H1 (cell line): ENCODE measurements around the gene SERPINA12. TPM values are rescaled to one million over a fixed set of nuclear protein-coding genes. Genes with fewer than 3 reads are reported as not detected.

ENCODE experiments used
- CTCF ChIA-PET: fragments of 300-600 bp; sonication (Branson Sonifier 250); formaldehyde crosslinking; loops from one replicate; lab custom pipeline; 2021; ENCODE audit not compliant: partially characterized antibody; lab: Charles Lee
- POLR2A ChIA-PET: fragments of 300-600 bp; sonication (Branson Sonifier 250); formaldehyde crosslinking; loops from one replicate; lab custom pipeline; 2021; ENCODE audit warnings: inconsistent platforms; ENCODE audit not compliant: partially characterized antibody; lab: Charles Lee
- DNase-seq, 2 experiments: peaks; one replicate each; pipeline versions ENCODE4 v3.0.0 to v3.0.0-alpha.2; 2010 to 2022; ENCODE audit warnings: low spot score in 2 of 2, low read depth in 1 of 2, mixed read lengths in 1 of 2
- FAIRE-seq: peaks from 2 replicates; lab custom pipeline; 2011; peaks lifted over from hg19 to GRCh38; lab: Jason Lieb, UNC
- H2AFZ ChIP-seq: 2 replicates; pipeline ENCODE4 v1.8.1; 2012; ENCODE audit warnings: low read length, inconsistent platforms
- H2AK5ac ChIP-seq: 2 replicates; pipeline ENCODE4 v1.6.1; 2013; ENCODE audit warnings: low read depth, low read length
- H2BK120ac ChIP-seq: replicated peaks from 2 replicates; pipeline ENCODE3; 2013; ENCODE audit warnings: low read depth, low read length, inconsistent platforms
- H2BK12ac ChIP-seq: 2 replicates; pipeline ENCODE4 v1.6.1; 2013; ENCODE audit warnings: low read depth, low read length
- H2BK15ac ChIP-seq: 2 replicates; pipeline ENCODE4 v1.6.1; 2013; ENCODE audit warnings: low read length
- H2BK20ac ChIP-seq: 2 replicates; pipeline ENCODE4 v1.6.1; 2013; ENCODE audit warnings: low read length
- H2BK5ac ChIP-seq: 2 replicates; pipeline ENCODE4 v1.6.1; 2013; ENCODE audit warnings: low read depth, low read length
- H3K14ac ChIP-seq: 2 replicates; pipeline ENCODE4 v1.6.1; 2013; ENCODE audit warnings: inconsistent platforms; ENCODE audit not compliant: insufficient read length
- H3K18ac ChIP-seq: 2 replicates; pipeline ENCODE4 v1.6.1; 2013; ENCODE audit warnings: low read length; ENCODE audit errors: extremely low read depth
- H3K23ac ChIP-seq: 2 replicates; pipeline ENCODE4 v1.6.1; 2013; ENCODE audit warnings: inconsistent platforms; ENCODE audit not compliant: insufficient read length
- H3K23me2 ChIP-seq: 2 replicates; pipeline ENCODE4 v1.6.1; 2013; ENCODE audit warnings: low read depth, low read length
- H3K27ac ChIP-seq: 2 replicates; pipeline ENCODE4 v1.6.1; 2011; ENCODE audit warnings: low read depth, low read length, inconsistent platforms
- H3K27me3 ChIP-seq, 4 experiments: replicated peaks in 1 of 4; 1 replicate in 1 of 4; 2 replicates in 3 of 4; pipeline versions ENCODE4 v1.6.1 to v1.8.1; 2011 to 2013; ENCODE audit warnings: low read length in 3 of 4, mild to moderate bottlenecking in 3 of 4, inconsistent platforms in 2 of 4, mixed read lengths in 2 of 4, moderate library complexity in 1 of 4; ENCODE audit not compliant: control insufficient read depth in 3 of 4, insufficient read depth in 3 of 4; ENCODE audit errors: extremely low read depth in 1 of 4
- H3K36me3 ChIP-seq, 4 experiments: 2 replicates each; pipeline versions ENCODE4 v1.6.1 to v1.8.1; 2011 to 2013; ENCODE audit warnings: mild to moderate bottlenecking in 4 of 4, low read length in 3 of 4, moderate library complexity in 2 of 4, control low read depth in 1 of 4, inconsistent platforms in 1 of 4; ENCODE audit not compliant: insufficient read depth in 4 of 4, control insufficient read depth in 2 of 4
- H3K4ac ChIP-seq: replicated peaks from 2 replicates; pipeline ENCODE3; 2013; ENCODE audit warnings: low read length, low read depth, mixed read lengths, inconsistent platforms; ENCODE audit not compliant: insufficient read length
- H3K4me1 ChIP-seq, 4 experiments: replicated peaks in 1 of 4; 1 replicate in 1 of 4; 2 replicates in 3 of 4; pipeline versions ENCODE4 v1.6.1 to v1.8.1; 2011 to 2013; ENCODE audit warnings: low read length in 3 of 4, inconsistent platforms in 2 of 4, mixed read lengths in 1 of 4; ENCODE audit not compliant: insufficient read depth in 4 of 4, control insufficient read depth in 3 of 4
- H3K4me2 ChIP-seq, 2 experiments: 2 replicates each; pipeline versions ENCODE4 v1.6.1 to v1.8.1; 2011 to 2013; ENCODE audit warnings: low read depth in 2 of 2, low read length in 2 of 2, control low read depth in 1 of 2, inconsistent platforms in 1 of 2, mild to moderate bottlenecking in 1 of 2; ENCODE audit not compliant: insufficient read depth in 1 of 2
- H3K4me3 ChIP-seq, 4 experiments: fragments of 200-600, 300-600 bp in 1 of 4; sonication (generic), shearing (Covaris generic), sonication (Bioruptor Twin) in 1 of 4; 2 replicates each; pipeline versions ENCODE4 v1.5.1 to v1.8.1; 2011 to 2016; ENCODE audit warnings: low read length in 4 of 4, low read depth in 3 of 4, control low read depth in 2 of 4, inconsistent platforms in 2 of 4, mild to moderate bottlenecking in 2 of 4, mixed read lengths in 1 of 4, moderate library complexity in 1 of 4; ENCODE audit not compliant: insufficient read depth in 2 of 4; ENCODE audit errors: extremely low read depth in 1 of 4
- H3K56ac ChIP-seq: replicated peaks from 2 replicates; pipeline ENCODE3; 2013; ENCODE audit warnings: low read depth, mild to moderate bottlenecking, mixed read lengths, low read length, inconsistent platforms; ENCODE audit not compliant: insufficient read length
- H3K79me1 ChIP-seq: 2 replicates; pipeline ENCODE4 v1.6.1; 2013; ENCODE audit warnings: low read depth, low read length, control low read depth
- H3K79me2 ChIP-seq, 2 experiments: 2 replicates each; pipeline versions ENCODE4 v1.6.1 to v1.8.1; 2012 to 2013; ENCODE audit warnings: low read length in 2 of 2, mild to moderate bottlenecking in 2 of 2, inconsistent platforms in 1 of 2; ENCODE audit not compliant: insufficient read depth in 2 of 2, control insufficient read depth in 1 of 2
- H3K9ac ChIP-seq, 4 experiments: replicated peaks in 1 of 4; 1 replicate in 1 of 4; 2 replicates in 3 of 4; pipeline versions ENCODE4 v1.6.1 to v1.8.1; 2011 to 2013; ENCODE audit warnings: low read depth in 3 of 4, low read length in 3 of 4, control low read depth in 2 of 4, mild to moderate bottlenecking in 2 of 4, moderate library complexity in 2 of 4, inconsistent platforms in 1 of 4; ENCODE audit errors: extremely low read depth in 1 of 4
- H3K9me3 ChIP-seq, 2 experiments: 2 replicates each; pipeline versions ENCODE4 v1.6.1 to v1.8.1; 2012 to 2013; ENCODE audit warnings: mild to moderate bottlenecking in 2 of 2, moderate library complexity in 2 of 2, control low read depth in 1 of 2, inconsistent platforms in 1 of 2, low read depth in 1 of 2, low read length in 1 of 2, mixed read lengths in 1 of 2; ENCODE audit not compliant: insufficient read depth in 2 of 2
- H4K20me1 ChIP-seq, 2 experiments: replicated peaks in 1 of 2; 2 replicates each; pipeline versions ENCODE3 to v1.8.1; 2011 to 2013; ENCODE audit warnings: inconsistent platforms in 2 of 2, low read length in 2 of 2, mild to moderate bottlenecking in 1 of 2; ENCODE audit not compliant: insufficient read depth in 2 of 2, control insufficient read depth in 1 of 2
- H4K5ac ChIP-seq: 2 replicates; pipeline ENCODE4 v1.6.1; 2013; ENCODE audit warnings: low read length, low read depth, mixed read lengths, inconsistent platforms; ENCODE audit not compliant: insufficient read length
- H4K8ac ChIP-seq: 2 replicates; pipeline ENCODE4 v1.8.0; 2013; ENCODE audit warnings: mild to moderate bottlenecking, moderate library complexity, low read length, inconsistent platforms; ENCODE audit not compliant: insufficient read depth; ENCODE audit errors: extremely low read depth
- H4K91ac ChIP-seq: replicated peaks from 2 replicates; pipeline ENCODE3; 2013; ENCODE audit warnings: low read length, mixed read lengths, inconsistent platforms; ENCODE audit not compliant: insufficient read length
- CBX5 ChIP-seq: fragments of 300-800, 300-1000 bp; sonication (generic); IDR thresholded peaks from 2 replicates; pipeline ENCODE4 v1.7.1; 2016; ENCODE audit warnings: antibody characterized with exemption, low read length, low read depth
- CEBPB ChIP-seq: IDR thresholded peaks from 2 replicates; pipeline ENCODE4 v1.6.1; 2012; ENCODE audit warnings: low read depth, low read length
- CHD1 ChIP-seq: IDR thresholded peaks from 2 replicates; pipeline ENCODE4 v1.6.1; 2012; ENCODE audit warnings: low read depth, low read length, improper control_type of control experiment
- POLR2AphosphoS5 ChIP-seq: IDR thresholded peaks from 2 replicates; pipeline ENCODE4 v1.6.1; 2011; ENCODE audit warnings: low read depth, low read length
- SAP30 ChIP-seq: fragments of 300-600 bp; sonication (generic); IDR thresholded peaks from 2 replicates; pipeline ENCODE4 v1.7.1; 2012; ENCODE audit warnings: low read length, moderate library complexity, mild to moderate bottlenecking, inconsistent platforms; ENCODE audit not compliant: insufficient read depth, insufficient replicate concordance
- SIRT6 ChIP-seq: IDR thresholded peaks from one replicate; pipeline ENCODE4 v1.7.1; 2012; ENCODE audit warnings: low read length, inconsistent platforms
- SRF ChIP-seq: IDR thresholded peaks from 2 replicates; pipeline ENCODE4 v1.6.1; 2011; ENCODE audit warnings: mild to moderate bottlenecking, low read depth, low read length, moderate library complexity
- WGBS, 2 experiments: shearing (Covaris generic) in 1 of 2; methylation state at CpG; one replicate each; pipeline versions ENCODE4 v1.1.6 to v1.1.7; 2013 to 2015; ENCODE audit warnings: low lambda C conversion rate in 2 of 2, mixed read lengths in 2 of 2, inconsistent platforms in 1 of 2, low coverage in 1 of 2, missing lambda C conversion rate in 1 of 2; ENCODE audit not compliant: insufficient replicate concordance in 2 of 2, insufficient coverage in 1 of 2, insufficient read length in 1 of 2; ENCODE audit errors: extremely low coverage in 1 of 2, missing lambda C conversion rate in 1 of 2; 5-methylcytosine and 5-hydroxymethylcytosine counted together
- polyA plus RNA-seq, 7 experiments: library from polyadenylated mRNA; depleted of rRNA in 3 of 7; stranded (reverse) in 5 of 7; unstranded in 2 of 7; fragments of >200 nt in 5 of 7; fragments of 200-250 nt in 2 of 7; gene quantifications; 1 replicate in 5 of 7; 2 replicates in 1 of 7; 4 replicates in 1 of 7; pipeline versions ENCODE4 v1.2.1 to v1.2.3, GENCODE V29; 2011 to 2013; ENCODE audit warnings: missing spikeins in 2 of 7, mixed read lengths in 2 of 7
- total RNA-seq: library from RNA; stranded (reverse); fragmentation: NEBNext Ultra II Directional; extraction: Animal tissue kit (Norgen Biotek cat#: 25700); gene quantifications from 2 replicates; pipeline ENCODE4 v1.2.1, GENCODE V29; 2021

Gene SERPINA12
- total and polyA plus RNA-seq, 2 of the 8 experiments (the other 6 are each of a cell fraction or from before 2014, with no cell fraction given) = not detected

DNA sequence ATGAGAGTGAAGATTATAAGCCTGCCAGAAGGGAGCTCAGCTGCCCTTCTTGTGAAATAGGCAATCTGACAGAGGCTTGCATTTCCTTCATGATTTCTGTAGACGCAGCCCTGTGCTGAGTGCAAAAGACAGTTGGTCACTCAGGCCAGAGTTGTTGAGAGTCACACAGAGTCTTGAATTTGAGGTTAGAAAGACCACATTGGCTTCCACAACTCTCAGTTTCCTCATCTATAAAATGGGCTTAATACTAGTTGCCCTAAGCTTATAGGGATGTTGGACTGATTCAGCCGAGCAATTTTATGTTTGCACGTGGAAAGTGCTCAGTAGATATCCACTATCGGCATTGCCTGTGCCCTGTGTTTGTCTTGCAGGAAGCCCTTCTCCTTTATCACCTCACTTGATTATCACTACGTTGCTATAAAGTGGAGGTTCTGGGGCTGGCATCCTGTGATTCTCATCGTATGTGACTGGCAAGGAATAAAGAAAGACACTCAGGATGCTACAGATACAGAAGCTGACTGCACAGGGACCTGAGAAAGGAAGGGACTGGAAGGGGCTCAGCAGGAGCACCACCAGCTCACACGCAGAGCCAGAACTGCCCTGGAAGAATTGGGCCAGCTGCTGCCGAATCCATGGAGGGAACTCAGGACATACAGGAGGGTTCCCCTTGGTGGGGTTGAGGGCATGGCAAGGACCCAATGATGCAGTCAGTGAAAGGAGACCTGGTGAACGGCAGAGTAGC, 32.1 kb upstream of the SERPINA12 start:
- H4K5ac ChIP-seq = no peak overlapping the region
- 82% methylated on average over 9 of the region's 9 CpGs; no CpG with 5 or more reads in 1 of the 2 experiments for WGBS, 2 experiments
- H2BK12ac ChIP-seq = no peak overlapping the region
- H3K36me3 ChIP-seq = no peaks in the 10 kb centered on the region
- H2BK20ac ChIP-seq = no peak overlapping the region
- H3K4me1 ChIP-seq = peaks cover 0 to 10% (median 7%) of the 10 kb centered on the region in 4 experiments; a peak in 5 of 7 replicates
- no peak overlapping the region for H2BK120ac ChIP-seq
- no peak overlapping the region for H3K9ac ChIP-seq
- no peak overlapping the region for H2AK5ac ChIP-seq
- H3K27me3 ChIP-seq = no peaks in the 10 kb centered on the region
- no peak overlapping the region for H3K4ac ChIP-seq
- no peak overlapping the region for H2BK15ac ChIP-seq
- ChIA-PET POLR2A (no interaction called here), CTCF (interaction anchor here (0.9 to 7.8 kb wide), 9 partner anchors 9 to 148 kb away, joined by 3 to 56 read pairs (median 4); no protein-coding TSS in a partner anchor)
- FAIRE-seq (no peak), DNase-seq (no peak)
- no peak overlapping the region for H3K4me3 ChIP-seq
- H3K4me2 ChIP-seq = no peak overlapping the region
- H3K23me2 ChIP-seq = no peaks in the 10 kb centered on the region
- H2BK5ac ChIP-seq = no peak overlapping the region
- no peaks in the 10 kb centered on the region for H4K20me1 ChIP-seq
- no peak overlapping the region for H3K14ac ChIP-seq
- H3K79me1 ChIP-seq = no peaks in the 10 kb centered on the region
- H3K23ac ChIP-seq = no peak overlapping the region
- H3K9me3 ChIP-seq = no peaks in the 10 kb centered on the region
- no peak overlapping the region for H2AFZ ChIP-seq
- TF ChIP-seq SAP30 = no peak
- TF ChIP-seq SIRT6 = no peak
- no peak for TF ChIP-seq CBX5
- TF ChIP-seq SRF = no peak
- no peak for TF ChIP-seq POLR2AphosphoS5
- no peak for TF ChIP-seq CEBPB
- no peak for TF ChIP-seq CHD1
- no peak overlapping the region for H3K27ac ChIP-seq
- no peak overlapping the region for H3K18ac ChIP-seq
- H4K91ac ChIP-seq = no peak overlapping the region
- H3K56ac ChIP-seq = no peak overlapping the region
- no peak overlapping the region for H4K8ac ChIP-seq
- no peaks in the 10 kb centered on the region for H3K79me2 ChIP-seq
